ENCODE results near the gene SAXO1.

DNA sequence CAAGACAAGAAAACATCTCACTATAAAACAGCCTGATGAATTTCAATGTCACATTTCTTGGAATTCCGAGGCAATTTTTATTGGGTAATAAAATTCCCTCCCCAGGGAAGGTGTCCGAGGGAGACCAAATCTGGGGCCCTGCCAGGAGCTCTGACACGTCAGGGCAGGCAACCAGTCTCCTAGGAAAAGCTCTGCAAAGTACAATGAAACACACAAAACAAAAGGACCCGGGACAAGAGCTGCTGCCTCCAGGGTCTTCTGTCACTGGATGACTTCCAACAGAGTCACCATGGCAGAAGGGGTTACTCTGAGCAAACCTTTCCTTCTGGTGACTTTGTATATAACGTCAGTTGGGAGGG, 50.8 kb downstream of the SAXO1 start:
- TF ChIP-seq, protein P1, sequence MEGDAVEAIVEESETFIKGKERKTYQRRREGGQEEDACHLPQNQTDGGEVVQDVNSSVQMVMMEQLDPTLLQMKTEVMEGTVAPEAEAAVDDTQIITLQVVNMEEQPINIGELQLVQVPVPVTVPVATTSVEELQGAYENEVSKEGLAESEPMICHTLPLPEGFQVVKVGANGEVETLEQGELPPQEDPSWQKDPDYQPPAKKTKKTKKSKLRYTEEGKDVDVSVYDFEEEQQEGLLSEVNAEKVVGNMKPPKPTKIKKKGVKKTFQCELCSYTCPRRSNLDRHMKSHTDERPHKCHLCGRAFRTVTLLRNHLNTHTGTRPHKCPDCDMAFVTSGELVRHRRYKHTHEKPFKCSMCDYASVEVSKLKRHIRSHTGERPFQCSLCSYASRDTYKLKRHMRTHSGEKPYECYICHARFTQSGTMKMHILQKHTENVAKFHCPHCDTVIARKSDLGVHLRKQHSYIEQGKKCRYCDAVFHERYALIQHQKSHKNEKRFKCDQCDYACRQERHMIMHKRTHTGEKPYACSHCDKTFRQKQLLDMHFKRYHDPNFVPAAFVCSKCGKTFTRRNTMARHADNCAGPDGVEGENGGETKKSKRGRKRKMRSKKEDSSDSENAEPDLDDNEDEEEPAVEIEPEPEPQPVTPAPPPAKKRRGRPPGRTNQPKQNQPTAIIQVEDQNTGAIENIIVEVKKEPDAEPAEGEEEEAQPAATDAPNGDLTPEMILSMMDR (IDR thresholded peaks at IDR 0.05) = no peak
- TF ChIP-seq ZBTB21 (CRISPR knock-in tag; IDR thresholded peaks at IDR 0.05; ENCODE audit: borderline replicate concordance) (no peak), NR3C1 (CRISPR knock-in tag; conservative IDR thresholded peaks at IDR 0.05; ENCODE audit: low read depth) (no peak), CREB1 (CRISPR knock-in tag; IDR thresholded peaks at IDR 0.05) (no peak), SP1 (CRISPR knock-in tag; conservative IDR thresholded peaks at IDR 0.05) (no peak), CREM (CRISPR knock-in tag; IDR thresholded peaks at IDR 0.05) (no peak), ESRRA (CRISPR knock-in tag; IDR thresholded peaks at IDR 0.05; ENCODE audit: borderline replicate concordance) (no peak)
- TF ChIP-seq, protein P2, sequence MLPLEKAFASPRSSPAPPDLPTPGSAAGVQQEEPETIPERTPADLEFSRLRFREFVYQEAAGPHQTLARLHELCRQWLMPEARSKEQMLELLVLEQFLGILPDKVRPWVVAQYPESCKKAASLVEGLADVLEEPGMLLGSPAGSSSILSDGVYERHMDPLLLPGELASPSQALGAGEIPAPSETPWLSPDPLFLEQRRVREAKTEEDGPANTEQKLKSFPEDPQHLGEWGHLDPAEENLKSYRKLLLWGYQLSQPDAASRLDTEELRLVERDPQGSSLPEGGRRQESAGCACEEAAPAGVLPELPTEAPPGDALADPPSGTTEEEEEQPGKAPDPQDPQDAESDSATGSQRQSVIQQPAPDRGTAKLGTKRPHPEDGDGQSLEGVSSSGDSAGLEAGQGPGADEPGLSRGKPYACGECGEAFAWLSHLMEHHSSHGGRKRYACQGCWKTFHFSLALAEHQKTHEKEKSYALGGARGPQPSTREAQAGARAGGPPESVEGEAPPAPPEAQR (CRISPR knock-in tag; IDR thresholded peaks at IDR 0.05) = no peak
- TF ChIP-seq, protein P3, sequence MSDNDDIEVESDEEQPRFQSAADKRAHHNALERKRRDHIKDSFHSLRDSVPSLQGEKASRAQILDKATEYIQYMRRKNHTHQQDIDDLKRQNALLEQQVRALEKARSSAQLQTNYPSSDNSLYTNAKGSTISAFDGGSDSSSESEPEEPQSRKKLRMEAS (CRISPR knock-in tag; IDR thresholded peaks at IDR 0.05) = no peak
- TF ChIP-seq, protein P4, sequence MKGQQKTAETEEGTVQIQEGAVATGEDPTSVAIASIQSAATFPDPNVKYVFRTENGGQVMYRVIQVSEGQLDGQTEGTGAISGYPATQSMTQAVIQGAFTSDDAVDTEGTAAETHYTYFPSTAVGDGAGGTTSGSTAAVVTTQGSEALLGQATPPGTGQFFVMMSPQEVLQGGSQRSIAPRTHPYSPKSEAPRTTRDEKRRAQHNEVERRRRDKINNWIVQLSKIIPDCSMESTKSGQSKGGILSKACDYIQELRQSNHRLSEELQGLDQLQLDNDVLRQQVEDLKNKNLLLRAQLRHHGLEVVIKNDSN (CRISPR knock-in tag; IDR thresholded peaks at IDR 0.05) = no peak
- TF ChIP-seq, protein P5, sequence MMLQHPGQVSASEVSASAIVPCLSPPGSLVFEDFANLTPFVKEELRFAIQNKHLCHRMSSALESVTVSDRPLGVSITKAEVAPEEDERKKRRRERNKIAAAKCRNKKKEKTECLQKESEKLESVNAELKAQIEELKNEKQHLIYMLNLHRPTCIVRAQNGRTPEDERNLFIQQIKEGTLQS (CRISPR knock-in tag; conservative IDR thresholded peaks at IDR 0.05) = no peak
- TF ChIP-seq, protein P6, sequence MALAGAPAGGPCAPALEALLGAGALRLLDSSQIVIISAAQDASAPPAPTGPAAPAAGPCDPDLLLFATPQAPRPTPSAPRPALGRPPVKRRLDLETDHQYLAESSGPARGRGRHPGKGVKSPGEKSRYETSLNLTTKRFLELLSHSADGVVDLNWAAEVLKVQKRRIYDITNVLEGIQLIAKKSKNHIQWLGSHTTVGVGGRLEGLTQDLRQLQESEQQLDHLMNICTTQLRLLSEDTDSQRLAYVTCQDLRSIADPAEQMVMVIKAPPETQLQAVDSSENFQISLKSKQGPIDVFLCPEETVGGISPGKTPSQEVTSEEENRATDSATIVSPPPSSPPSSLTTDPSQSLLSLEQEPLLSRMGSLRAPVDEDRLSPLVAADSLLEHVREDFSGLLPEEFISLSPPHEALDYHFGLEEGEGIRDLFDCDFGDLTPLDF (CRISPR knock-in tag; IDR thresholded peaks at IDR 0.05) = no peak
- TF ChIP-seq, protein P7, sequence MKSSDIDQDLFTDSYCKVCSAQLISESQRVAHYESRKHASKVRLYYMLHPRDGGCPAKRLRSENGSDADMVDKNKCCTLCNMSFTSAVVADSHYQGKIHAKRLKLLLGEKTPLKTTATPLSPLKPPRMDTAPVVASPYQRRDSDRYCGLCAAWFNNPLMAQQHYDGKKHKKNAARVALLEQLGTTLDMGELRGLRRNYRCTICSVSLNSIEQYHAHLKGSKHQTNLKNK (CRISPR knock-in tag; IDR thresholded peaks at IDR 0.05) = no peak
